Activated naive CD4-positive, alpha-beta T cell treated with anti-CD3 and anti-CD28 coated beads, Interleukin-2, amount 50 U/mL, for 16 hours (primary cell): ENCODE results near the gene CXCL9.
"Not testable (repeated sequence)": the region's sequence is repeated elsewhere in the genome, so short reads cannot be mapped to it uniquely, and the experiment has no call there.

ENCODE experiments used
- DNase-seq: peaks from one replicate; pipeline ENCODE4 v3.0.0-alpha.2; 2020

The CXCL9 gene

GRCh38 chr4:76007089-76007862, at the start of gene CXCL9:
CXCL9 (minus strand) TSS chr4:76007509; CDS start chr4:76007449, 60 bp downstream.
- no peak for DNase-seq

- DNase-seq: no peak
Measured at GRCh38 chr4:76055421-76055820, 48.1 kb upstream of the CXCL9 start.

GRCh38 chr4:76055016-76055415, 47.7 kb upstream of the CXCL9 start:
- no peak for DNase-seq

- no peak for DNase-seq
Measured at GRCh38 chr4:76053730-76054129, 46.4 kb upstream of the CXCL9 start.

- DNase-seq: not testable (repeated sequence)
Measured at GRCh38 chr4:76050560-76051050, 43.3 kb upstream of the CXCL9 start.

GRCh38 chr4:76049860-76050416, 42.6 kb upstream of the CXCL9 start:
- DNase-seq: not testable (repeated sequence)

- DNase-seq: not testable (repeated sequence)
Measured at GRCh38 chr4:76044686-76045085, 37.4 kb upstream of the CXCL9 start.

- DNase-seq: not testable (repeated sequence)
Measured at GRCh38 chr4:76043306-76043705, 36.0 kb upstream of the CXCL9 start.

- not testable (repeated sequence) for DNase-seq
Measured at GRCh38 chr4:76042241-76042998, 35.1 kb upstream of the CXCL9 start.

- DNase-seq: no peak
Measured at GRCh38 chr4:76036855-76037254, 29.5 kb upstream of the CXCL9 start.

- no peak for DNase-seq
Measured at GRCh38 chr4:76035799-76036380, 28.6 kb upstream of the CXCL9 start, which contains the start of gene CXCL11. CXCL11 (minus strand) TSS chr4:76036070; CDS start chr4:76035987, 83 bp downstream.

- no peak for DNase-seq
Measured at GRCh38 chr4:76035141-76035540, 27.8 kb upstream of the CXCL9 start.

- DNase-seq: no peak
Measured at GRCh38 chr4:76029300-76029699, 22.0 kb upstream of the CXCL9 start.

- DNase-seq: no peak
Measured at GRCh38 chr4:76028350-76028765, 21.0 kb upstream of the CXCL9 start.

- DNase-seq: no peak
Measured at GRCh38 chr4:76024065-76024464, 16.8 kb upstream of the CXCL9 start.

GRCh38 chr4:76023389-76023788, 16.1 kb upstream of the CXCL9 start, which contains the start of gene CXCL10:
CXCL10 (minus strand) TSS chr4:76023497; CDS start chr4:76023431, 66 bp downstream.
- no peak for DNase-seq

- DNase-seq: no peak
Measured at GRCh38 chr4:76022677-76023076, 15.4 kb upstream of the CXCL9 start.

GRCh38 chr4:76022031-76022430, 14.7 kb upstream of the CXCL9 start:
- no peak for DNase-seq

GRCh38 chr4:76017056-76017686, 9.9 kb upstream of the CXCL9 start:
- no peak for DNase-seq

GRCh38 chr4:76016393-76016792, 9.1 kb upstream of the CXCL9 start:
- no peak for DNase-seq

GRCh38 chr4:76013540-76013939, 6.2 kb upstream of the CXCL9 start:
- no peak for DNase-seq

- no peak for DNase-seq
Measured at GRCh38 chr4:76012388-76012801, 5.1 kb upstream of the CXCL9 start.
